ENCODE measurements around the gene SUGT1.
"Not testable (repeated sequence)": the region's sequence is repeated elsewhere in the genome, so short reads cannot be mapped to it uniquely, and the experiment has no call there.

The SUGT1 gene

GRCh38 chr13:52652196-52652979 lies at the start of gene SUGT1:
SUGT1 (plus strand) TSS chr13:52652836; CDS start chr13:52652921, 85 bp downstream.
- DNase-seq, result peak; percentile 97

- not testable (repeated sequence) for DNase-seq
Observed at GRCh38 chr13:52603316-52603715, 49.3 kb upstream of the SUGT1 start.

DNA sequence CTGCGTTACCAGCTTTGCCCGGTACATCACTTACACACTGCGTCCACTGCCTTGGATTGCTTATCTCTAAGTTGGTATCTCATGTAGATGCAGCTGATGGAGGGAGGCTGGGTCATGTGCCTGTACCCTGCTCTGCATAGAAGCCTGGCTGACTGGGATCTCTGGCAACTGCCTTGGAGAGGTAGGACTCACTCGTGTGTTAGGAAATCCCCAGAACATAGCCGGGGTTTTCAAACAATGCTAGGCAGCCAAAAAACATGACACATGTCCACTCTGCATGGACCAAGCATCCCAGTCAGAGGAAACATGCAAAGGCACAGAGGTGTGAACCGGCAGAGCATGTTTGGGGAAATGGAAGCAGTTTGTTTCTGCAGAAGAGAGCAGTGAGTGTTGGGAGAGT lies 46.5 kb upstream of the SUGT1 start:
- DNase-seq, result not testable (repeated sequence)

DNA sequence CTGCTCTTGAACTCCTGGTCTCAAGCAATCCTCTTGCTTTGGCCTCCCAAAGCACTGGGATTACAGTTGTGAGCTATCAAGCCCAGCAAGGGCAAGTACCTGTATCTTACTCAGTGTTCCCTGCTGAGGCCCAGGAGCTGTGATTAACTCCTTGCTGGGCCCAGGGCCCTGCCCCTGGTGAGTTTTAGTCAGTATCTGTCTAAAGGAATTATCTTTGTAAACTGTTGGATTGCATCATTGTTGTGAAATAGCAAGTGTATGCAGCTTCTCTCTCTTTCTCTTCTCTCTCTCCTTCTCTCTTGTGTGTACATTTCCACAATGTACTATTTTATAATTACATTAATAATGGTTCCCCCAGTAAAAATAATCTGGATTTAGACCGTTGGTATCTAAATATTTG lies 45.8 kb upstream of the SUGT1 start:
- DNase-seq, result not testable (repeated sequence)

DNA sequence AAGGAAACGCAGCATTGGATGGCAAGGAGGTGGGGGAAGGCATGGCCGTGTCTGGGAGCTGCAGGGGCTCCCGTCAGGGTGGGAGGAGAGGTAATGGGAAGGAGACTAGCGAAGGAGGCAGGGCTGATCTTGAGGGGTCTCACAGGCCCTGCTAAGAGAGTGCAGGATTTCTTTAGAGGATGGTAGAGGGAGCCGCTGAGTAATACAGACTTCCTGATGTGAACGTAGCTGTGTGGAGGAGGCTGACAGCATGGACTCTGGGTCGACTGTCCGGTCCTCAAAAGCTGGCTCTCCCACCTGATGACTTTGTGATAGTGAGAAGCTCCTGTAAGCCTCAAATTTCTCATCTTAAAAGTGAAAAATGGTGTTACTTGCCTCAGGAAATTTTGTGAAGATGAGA lies 44.5 kb upstream of the SUGT1 start:
- DNase-seq, result not testable (repeated sequence)

DNA sequence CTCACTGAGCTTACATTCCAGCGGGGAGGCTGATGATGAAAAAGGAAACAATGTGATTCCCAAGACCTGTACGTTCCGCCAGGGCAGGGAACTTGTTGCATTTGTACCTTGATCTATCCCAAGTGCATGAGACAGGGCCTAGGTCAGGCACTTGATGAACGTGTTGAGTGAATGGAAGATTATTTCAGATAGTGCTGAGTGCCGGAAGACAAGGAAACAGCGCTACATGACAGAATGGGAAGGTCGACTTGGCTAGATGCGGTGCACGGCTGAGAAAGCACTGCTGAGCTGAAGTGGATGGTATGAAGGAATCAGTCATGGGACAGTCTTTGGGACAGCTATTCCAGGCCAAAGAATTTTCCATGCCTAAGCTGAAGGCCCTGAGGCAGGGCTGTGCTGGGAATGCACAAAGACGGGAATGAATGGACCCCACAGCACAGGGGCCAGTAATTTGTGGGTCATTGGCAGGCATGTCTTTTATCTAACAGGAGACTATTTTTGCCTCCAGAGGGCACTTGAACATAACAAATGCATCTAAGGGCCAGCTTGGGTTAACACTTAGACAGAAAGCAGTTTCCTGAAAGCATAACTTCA lies 43.5 kb upstream of the SUGT1 start:
- DNase-seq, result not testable (repeated sequence)

DNA sequence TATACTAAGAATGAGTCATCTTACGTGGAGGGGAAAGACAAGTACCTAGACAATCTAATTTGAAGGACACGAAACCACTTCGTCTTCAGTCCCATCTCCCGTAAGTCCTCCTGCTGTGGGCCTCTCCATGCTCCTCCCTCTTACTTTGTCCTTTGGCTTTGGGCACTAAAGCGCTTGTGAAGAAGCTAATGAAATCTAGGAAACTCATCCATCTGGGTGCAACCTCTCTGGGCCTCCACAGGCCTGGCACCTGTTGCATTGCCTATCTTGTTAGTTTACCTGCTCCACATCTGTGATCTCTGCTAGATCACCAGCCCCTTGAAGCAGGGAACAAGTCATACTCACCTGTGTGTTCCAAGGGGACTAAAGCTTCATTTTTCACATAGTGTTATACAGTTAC lies 42.5 kb upstream of the SUGT1 start:
- DNase-seq, result not testable (repeated sequence)

DNA sequence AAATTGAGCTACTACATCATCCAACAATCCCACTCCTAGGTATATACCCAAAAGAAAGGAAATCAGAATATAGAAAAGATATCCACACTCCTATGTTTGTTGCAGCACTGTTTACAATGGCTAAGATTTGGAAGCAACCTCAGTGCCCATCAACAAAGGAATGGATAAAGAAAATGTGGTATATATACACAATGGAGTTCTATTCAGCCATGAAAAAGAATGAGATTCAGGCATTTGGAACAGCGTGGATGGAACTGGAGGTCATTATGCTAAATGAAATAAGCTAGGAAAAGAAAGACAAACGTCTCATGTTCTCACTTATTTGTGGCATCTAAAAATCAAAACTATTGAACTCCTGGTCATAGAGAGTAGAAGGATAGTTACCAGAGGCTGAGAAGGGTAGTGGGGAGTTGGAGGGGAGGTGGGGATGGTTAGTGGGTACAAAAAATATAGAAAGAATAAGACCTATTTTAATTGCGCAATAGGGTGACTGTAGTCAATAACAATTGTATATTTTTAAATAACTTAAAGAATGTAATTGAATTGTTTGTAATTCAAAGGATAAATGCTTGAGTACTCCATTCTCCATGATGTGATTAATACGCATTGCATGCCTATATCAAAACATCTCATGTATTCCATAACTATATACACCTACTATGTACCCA lies 37.4 kb upstream of the SUGT1 start:
- DNase-seq, result no peak

- no peak for DNase-seq
Observed at GRCh38 chr13:52615812-52616211, 36.8 kb upstream of the SUGT1 start.

GRCh38 chr13:52617070-52618060 lies 35.3 kb upstream of the SUGT1 start:
- DNase-seq, result peak; percentile 83

- not testable (repeated sequence) for DNase-seq
Observed at GRCh38 chr13:52631083-52631690, 21.4 kb upstream of the SUGT1 start.

GRCh38 chr13:52638666-52639328 lies 13.8 kb upstream of the SUGT1 start:
- no peak for DNase-seq

- DNase-seq, result no peak
Observed at GRCh38 chr13:52642131-52642530, 10.5 kb upstream of the SUGT1 start, which contains the start of gene HNRNPA1L2. HNRNPA1L2 (plus strand) TSS chr13:52642431; CDS start chr13:52642493, 62 bp downstream.

DNA sequence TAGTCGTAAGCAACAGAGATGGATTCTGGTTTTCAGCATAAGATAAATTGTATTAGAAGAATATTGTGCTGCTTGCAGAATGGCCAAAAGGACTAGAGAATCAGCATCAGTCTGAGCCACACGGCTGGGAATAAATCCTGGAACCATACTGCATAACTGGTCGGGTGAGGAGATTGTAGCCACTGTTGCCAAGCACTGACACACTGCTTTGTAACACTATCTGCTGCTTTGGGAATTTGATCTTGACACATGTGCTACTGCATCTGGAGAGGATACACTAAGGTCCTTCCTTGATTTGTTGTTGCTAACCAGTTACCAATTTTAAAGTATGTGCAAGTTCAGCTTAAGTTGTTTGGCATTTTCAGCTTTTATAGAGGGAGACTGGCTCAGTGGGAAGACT lies 8.5 kb upstream of the SUGT1 start:
- no peak for DNase-seq

- DNase-seq, result no peak
Observed at GRCh38 chr13:52646967-52647366, 5.7 kb upstream of the SUGT1 start.

- no peak for DNase-seq
Observed at GRCh38 chr13:52650731-52651130, 1.9 kb upstream of the SUGT1 start.

DNA sequence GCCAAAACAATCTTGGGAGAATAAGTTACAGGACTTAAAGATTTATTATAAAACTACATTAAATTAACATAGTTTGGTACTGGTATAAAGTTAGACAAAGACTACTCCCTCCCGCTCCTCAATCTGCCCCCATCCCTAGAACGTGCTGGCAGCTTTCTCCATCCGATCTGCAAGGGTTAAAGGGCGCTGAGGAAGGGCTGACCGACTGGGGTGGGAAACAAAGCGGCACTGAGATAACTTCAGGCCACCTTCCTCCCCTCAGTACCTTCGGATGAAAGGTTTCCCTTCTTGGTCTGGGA lies 790 bp upstream of the SUGT1 start:
- no peak for DNase-seq

GRCh38 chr13:52652980-52653303 lies 306 bp downstream of the SUGT1 start:
- no peak for DNase-seq

DNA sequence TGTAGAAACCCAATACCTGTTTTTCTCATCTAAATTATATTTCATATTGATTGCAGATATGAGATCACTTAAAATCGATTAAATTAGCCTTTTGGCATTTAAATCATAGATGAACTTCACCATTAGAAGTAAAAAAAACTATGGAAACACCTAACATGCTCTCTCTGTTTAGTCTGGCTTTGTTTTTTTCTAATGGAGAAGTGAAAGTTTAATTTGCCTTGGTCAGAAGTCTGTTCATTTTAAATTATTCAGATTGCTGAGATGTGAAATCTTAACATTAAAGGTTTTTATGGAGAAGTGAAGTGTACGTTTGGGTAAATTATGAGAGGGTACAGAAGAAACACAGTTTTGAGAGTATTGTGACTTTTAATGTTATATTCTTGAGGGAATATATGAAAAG lies 6.7 kb downstream of the SUGT1 start:
- no peak for DNase-seq

DNA sequence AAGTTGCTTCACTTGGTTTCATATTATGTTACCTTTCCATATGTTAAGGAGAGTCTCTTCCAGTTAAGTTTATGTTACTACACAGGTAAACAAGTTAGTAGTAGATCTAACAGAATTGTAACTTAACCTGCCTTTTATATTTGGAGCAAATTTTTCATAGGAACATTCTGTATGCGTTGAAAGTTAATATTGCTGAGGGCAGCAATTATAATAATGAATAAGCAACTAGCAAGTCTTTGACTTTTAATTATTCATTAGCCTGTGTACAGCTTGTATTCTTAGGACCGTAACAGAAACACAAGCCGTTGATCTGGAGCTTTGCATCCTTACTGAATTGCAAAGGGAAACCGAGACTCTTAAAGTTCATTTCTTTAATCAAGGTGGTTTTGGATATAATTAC lies 11.6 kb downstream of the SUGT1 start:
- no peak for DNase-seq

- DNase-seq, result no peak
Observed at GRCh38 chr13:52665325-52665724, 12.7 kb downstream of the SUGT1 start.

- no peak for DNase-seq
Observed at GRCh38 chr13:52669677-52670076, 17.0 kb downstream of the SUGT1 start.
